SH-SY5Y (cell line): ENCODE measurements around the gene KCTD10.

Experiments
- GATA2 ChIP-seq: IDR thresholded peaks from 2 replicates; pipeline ENCODE4 v1.6.1; 2011; ENCODE audit warnings: mild to moderate bottlenecking, low read depth, low read length
- GATA3 ChIP-seq: IDR thresholded peaks from 2 replicates; pipeline ENCODE4 v1.6.1; 2011; ENCODE audit warnings: low read depth, mild to moderate bottlenecking, low read length, moderate library complexity

GRCh38 chr12:109482491-109482890 is 5.4 kb upstream of the KCTD10 start:
- TF ChIP-seq GATA2: no peak
- no peak for TF ChIP-seq GATA3
